ENCODE data around the gene TROAP.

TROAP gene

DNA sequence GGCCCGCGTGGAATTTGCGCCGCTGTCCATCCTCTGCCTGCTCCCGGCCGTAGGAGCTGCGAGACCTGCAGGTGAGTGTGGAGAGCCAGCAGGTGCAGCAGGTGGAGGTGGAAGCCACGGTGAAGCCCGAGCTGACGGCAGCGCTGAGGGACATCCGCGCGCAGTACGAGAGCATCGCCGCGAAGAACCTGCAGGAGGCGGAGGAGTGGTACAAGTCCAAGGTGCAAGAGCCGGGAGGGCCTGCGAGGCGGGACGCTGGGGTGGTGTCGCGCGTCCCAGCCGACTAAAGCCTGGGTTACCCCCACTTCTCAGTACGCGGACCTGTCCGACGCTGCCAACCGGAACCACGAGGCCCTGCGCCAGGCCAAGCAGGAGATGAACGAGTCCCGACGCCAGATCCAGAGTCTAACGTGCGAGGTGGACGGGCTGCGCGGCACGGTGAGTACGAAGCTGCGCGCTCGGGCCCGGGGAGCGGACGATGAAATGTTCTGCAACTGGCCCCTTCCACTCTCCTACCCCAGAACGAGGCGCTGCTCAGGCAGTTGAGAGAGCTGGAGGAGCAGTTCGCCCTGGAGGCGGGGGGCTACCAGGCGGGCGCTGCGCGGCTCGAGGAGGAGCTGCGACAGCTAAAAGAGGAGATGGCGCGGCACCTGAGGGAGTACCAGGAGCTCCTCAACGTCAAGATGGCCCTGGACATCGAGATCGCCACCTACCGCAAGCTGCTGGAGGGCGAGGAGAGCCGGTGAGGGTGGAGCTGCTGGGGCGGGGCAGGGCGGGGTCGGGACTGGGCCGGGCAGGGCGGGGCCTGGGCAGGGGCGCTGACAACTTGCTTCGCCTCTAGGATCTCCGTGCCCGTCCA is 26.0 kb upstream of the TROAP start:
- DNase-seq = no peak
- Histone ChIP-seq H3K4me3 (ENCODE audit: low read depth, low read length) (no peak overlapping the region), H3K36me3 (replicated peaks) (no peaks in the 10 kb centered on the region), H3K27me3 (replicated peaks) (peaks cover 32% of the 10 kb centered on the region), H3K27ac (no peak overlapping the region)
- TF ChIP-seq, protein P1, sequence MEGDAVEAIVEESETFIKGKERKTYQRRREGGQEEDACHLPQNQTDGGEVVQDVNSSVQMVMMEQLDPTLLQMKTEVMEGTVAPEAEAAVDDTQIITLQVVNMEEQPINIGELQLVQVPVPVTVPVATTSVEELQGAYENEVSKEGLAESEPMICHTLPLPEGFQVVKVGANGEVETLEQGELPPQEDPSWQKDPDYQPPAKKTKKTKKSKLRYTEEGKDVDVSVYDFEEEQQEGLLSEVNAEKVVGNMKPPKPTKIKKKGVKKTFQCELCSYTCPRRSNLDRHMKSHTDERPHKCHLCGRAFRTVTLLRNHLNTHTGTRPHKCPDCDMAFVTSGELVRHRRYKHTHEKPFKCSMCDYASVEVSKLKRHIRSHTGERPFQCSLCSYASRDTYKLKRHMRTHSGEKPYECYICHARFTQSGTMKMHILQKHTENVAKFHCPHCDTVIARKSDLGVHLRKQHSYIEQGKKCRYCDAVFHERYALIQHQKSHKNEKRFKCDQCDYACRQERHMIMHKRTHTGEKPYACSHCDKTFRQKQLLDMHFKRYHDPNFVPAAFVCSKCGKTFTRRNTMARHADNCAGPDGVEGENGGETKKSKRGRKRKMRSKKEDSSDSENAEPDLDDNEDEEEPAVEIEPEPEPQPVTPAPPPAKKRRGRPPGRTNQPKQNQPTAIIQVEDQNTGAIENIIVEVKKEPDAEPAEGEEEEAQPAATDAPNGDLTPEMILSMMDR (IDR thresholded peaks at IDR 0.05; ENCODE audit: low read depth, low read length, missing control alignments) = peak; percentile 13
- in situ Hi-C loops (cut with HindIII; ENCODE audit: low pct_ligation_motif_present, low sequenced_read_pairs) = no loop called here

DNA sequence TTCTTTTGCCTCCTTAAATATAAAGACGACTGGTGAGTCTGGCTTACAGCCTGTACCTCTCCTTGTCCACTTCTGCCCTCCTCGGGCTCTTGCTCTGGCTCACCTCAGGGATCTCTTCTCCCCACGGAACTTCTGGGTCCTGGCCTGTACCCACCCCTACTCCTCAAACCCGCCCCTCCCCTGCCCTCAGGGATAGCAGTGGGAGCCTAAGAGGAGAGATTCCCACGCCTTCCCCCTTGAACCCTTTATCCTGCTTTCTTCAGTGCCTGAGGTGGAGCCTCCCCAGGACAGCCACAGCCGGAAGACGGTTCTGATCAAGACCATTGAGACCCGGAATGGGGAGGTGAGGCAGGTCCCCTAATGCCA is 25.4 kb upstream of the TROAP start:
- TF ChIP-seq, protein P1 (IDR thresholded peaks at IDR 0.05; ENCODE audit: low read depth, low read length, missing control alignments) = no peak
- in situ Hi-C loops (cut with HindIII; ENCODE audit: low pct_ligation_motif_present, low sequenced_read_pairs) = no loop called here
- no peak for DNase-seq
- no peak overlapping the region for H3K4me3 ChIP-seq (ENCODE audit: low read depth, low read length)
- H3K27ac ChIP-seq = no peak overlapping the region
- H3K27me3 ChIP-seq (replicated peaks) = peaks cover 32% of the 10 kb centered on the region
- no peaks in the 10 kb centered on the region for H3K36me3 ChIP-seq (replicated peaks)

DNA sequence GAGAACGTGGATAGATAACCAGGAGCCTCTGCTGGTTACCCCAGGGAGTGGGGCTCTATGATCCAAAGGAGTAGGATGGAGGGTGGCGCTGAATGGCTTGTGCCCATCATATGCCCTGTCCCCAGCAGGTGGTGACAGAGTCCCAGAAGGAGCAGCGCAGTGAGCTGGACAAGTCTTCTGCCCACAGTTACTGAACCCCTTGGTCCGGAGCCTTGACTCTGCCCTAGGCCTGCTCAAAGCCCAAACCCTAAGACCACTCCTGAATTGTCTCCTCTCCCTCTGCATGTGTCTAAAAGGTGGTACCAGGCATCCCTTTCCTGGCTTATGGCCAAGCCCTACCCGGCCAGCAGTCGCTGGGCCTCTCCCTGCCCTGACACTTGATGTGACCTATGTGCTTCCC is 24.9 kb upstream of the TROAP start:
- no peak for DNase-seq
- Histone ChIP-seq H3K27ac (no peak overlapping the region), H3K4me3 (ENCODE audit: low read depth, low read length) (no peak overlapping the region), H3K36me3 (replicated peaks) (no peaks in the 10 kb centered on the region), H3K27me3 (replicated peaks) (peaks cover 32% of the 10 kb centered on the region)
- TF ChIP-seq, protein P1 (IDR thresholded peaks at IDR 0.05; ENCODE audit: low read depth, low read length, missing control alignments) = peak; percentile 31
- in situ Hi-C loops (cut with HindIII; ENCODE audit: low pct_ligation_motif_present, low sequenced_read_pairs) = no loop called here

DNA sequence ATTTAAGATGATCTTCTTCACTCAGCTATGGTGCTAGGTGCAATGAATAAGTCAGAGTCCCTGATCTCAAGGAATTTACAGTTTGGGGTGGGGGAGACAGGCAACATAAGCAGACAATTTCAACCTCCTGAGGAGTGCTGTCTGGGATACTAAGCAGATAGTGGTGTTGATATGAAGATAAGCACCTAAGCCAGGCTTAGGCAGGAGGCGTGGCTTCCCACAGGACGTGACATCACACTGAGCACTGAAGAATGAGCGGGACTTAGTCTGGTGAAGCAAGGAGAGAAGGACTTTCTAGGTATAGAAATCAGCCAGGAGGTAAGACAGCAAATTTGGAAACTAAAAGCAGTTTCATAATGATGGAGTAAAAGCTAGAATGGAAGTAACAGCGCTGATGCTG is 21.3 kb upstream of the TROAP start:
- in situ Hi-C loops (cut with HindIII; ENCODE audit: low pct_ligation_motif_present, low sequenced_read_pairs) = no loop called here
- Histone ChIP-seq H3K36me3 (replicated peaks) (no peaks in the 10 kb centered on the region), H3K27me3 (replicated peaks) (peaks cover 6% of the 10 kb centered on the region), H3K4me3 (ENCODE audit: low read depth, low read length) (no peak overlapping the region), H3K27ac (no peak overlapping the region)
- no peak for DNase-seq
- TF ChIP-seq, protein P1 (IDR thresholded peaks at IDR 0.05; ENCODE audit: low read depth, low read length, missing control alignments) = no peak

DNA sequence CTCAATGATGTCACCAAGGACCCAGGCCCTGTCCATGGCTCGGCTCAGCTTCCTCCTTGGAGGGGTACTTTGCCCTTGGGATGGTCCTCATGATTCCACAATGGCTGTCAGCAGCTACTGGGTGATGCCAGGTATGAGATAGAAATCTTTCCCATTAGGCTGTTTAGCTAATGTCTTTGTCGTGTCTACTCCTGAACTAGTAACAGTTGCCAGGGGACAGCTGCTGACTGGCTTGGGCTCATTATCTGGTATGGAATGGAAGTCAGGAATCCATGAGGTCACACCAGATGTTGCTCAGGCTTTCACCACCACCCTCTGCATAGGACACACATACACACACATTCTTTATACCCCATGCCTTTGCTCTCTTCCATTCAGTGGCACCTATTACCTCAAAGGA is 18.9 kb upstream of the TROAP start:
- Histone ChIP-seq H3K27ac (no peak overlapping the region), H3K27me3 (replicated peaks) (no peaks in the 10 kb centered on the region), H3K36me3 (replicated peaks) (no peaks in the 10 kb centered on the region), H3K4me3 (ENCODE audit: low read depth, low read length) (no peak overlapping the region)
- DNase-seq = peak; percentile 44
- in situ Hi-C loops (cut with HindIII; ENCODE audit: low pct_ligation_motif_present, low sequenced_read_pairs) = no loop called here
- TF ChIP-seq, protein P1 (IDR thresholded peaks at IDR 0.05; ENCODE audit: low read depth, low read length, missing control alignments) = no peak
